ENCODE data around the gene XG.

The XG gene

DNA sequence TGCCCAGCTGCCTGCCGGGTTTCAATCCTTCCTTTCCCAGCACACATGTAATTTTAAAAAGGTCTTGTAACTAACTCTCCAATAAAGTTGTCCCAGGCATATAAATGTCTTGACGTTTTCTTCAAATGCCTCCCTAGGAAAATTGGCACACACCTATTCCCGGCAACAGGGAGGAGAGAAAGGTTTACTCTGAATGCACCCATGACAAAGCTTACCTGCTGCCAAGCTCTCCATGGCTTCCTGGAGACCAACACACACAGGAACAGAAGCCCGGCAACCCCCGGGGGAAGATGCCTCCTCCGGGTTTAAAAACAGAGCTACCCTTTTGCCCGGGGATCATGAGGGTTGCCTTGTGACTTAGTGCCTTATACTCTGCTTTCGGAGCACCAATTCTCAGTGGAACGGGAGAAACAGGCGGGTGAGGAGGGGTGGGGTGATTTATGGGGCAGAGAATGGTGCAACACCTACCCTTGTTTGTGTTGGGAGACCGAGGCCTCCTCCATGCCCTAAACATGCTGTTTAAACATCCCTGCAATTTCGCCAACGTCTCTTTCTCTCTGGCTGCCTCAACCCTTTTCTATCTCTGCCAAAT, 72.1 kb downstream of the XG start:
- no peak for DNase-seq

DNA sequence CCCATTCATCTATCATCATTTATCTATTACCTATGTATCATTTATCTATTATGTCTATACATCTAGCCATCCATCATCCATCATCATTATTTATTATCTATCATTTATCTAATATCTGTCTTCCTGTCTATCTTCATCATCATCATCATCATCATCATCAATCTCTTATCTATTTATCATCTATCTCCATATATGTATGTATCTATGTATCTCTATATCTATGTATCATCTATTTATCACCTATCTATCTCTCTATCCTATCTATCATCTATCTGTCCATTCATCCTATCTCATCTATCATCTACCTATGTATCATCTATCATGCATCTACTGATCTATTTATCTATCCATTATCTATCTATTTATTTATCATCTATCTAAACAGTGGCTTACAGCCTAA, 73.0 kb downstream of the XG start:
- DNase-seq = no peak

DNA sequence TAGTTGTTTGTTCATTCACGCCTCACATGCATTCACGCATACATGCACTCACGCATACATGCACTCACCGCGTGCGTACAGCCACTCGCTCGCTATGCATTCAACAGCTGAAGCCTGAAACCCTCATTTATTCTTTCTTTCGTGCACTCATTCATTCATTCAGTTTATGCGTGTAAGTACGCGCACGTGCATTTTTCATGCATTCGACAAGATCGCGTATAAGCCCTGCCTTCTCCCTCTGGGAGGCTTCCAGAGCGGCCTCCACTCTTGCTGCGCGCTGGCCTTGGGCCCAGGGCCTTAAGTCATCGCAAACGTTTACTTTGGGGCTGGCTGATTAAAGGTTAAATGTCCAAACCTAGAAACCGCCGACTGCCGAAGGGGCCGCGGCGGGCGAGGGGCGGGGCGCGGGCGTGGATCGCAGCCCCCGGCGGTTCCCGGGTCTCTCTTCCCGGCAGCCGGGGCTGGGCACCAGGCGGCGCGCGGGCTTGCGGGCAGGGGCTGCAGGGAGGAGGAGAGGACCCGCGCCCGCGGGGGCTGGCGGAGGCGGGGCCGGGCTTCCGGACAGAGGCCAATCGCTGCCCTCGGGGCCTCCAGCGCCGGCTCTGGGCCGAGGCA, 76.6 kb downstream of the XG start, which contains the start of gene GYG2:
TSS of gene GYG2 (plus strand) at position 587 of the 615 bp plus-strand sequence. CDS start 1,259 bp downstream, outside the sequence.
- no peak for DNase-seq

DNA sequence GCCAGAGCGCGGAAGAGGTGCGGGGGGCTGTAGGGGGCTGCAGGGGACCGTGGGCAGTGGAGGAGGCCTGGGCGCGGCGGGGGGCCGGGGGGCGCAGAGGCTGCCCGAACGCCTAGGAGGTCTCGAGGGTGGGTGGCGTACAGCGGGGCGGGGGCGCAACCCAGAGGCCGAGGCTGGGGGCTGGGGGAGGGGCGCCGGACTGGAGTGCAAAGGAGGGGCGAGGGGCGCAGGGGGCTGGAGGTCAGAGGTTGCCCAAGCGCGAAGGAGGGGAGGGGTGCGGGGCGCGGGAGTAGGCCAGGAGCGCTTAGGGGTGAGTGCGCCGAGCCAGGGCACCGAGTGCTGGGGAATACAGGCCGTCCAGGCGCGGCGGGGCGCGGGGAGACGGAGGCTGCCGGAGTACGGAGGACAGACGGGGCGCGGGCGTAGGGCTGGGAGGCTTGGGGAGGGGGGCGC, 77.1 kb downstream of the XG start:
- no peak for DNase-seq

DNA sequence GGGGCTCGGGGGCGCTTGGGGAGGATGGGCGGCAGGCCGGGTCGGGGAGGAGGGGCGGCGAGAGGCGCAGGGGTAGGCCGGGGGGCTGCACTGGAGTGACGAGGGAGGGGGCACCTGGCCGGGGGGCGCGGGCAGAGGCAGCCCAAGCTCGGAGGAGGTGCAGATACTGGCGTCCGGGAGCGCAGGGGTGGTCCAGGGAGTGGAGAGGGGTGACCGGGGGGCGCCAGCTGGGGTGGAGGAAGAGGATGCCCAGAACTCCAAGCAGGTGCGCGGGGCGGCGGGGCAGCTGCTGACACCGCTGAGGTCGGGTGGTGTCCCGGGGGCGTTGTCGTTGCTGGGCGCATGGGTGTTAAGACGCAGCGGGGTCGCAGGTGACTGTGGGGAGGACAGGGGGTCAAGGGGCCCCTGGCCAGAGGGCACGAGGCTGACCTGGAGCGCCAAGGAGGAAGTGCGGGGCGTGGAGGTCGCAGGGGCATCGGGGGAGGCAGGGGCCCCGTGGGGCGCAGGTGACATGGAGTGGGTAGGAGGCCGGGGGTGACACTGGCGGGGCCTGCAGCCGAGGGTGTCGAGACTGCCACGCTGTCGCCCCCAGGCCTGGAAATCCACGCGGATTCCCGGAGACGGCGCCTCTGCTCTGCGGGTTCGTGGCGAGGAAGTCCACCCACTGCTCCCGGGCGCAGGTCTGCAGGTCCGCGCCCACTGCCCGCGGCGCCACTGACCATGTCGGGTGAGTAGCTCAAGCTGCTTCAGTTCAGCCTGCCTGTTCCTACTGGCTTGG, 77.8 kb downstream of the XG start:
- DNase-seq = no peak

DNA sequence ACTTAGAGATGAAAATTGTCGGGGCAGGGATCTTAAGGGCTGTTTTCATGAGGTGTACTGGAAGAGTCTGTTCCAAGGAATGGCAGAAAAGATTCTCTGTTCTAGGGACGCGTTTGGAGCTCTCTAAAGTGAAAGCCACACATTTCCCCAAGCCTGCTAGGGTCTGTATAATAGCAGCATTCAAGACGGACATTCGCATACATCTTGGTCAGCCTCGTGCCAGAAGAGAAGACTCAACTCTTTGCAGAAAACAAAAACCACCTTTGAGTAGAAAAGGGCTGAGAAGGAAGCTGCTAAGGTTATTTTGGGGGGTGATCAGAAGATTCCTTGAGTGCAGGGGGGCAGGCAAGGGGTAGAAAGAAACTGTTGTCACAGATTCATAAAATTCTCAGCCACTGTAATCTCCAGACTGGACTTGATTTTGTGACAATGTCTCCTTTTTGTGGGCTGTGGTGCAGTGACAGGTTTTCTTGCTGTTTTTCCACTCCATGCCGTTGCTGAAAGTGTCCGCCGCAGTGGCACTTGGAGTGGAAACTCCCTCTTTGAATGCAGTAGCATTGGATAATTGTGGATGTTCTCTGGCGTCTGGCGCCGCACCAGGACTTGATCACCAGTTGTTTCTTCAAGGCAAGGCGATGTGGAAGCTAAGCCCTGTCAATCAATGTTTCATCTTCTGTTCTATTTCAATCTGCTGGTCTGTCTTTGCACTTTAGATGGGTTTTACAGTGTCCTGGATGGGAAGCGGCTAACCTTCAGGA, 79.8 kb downstream of the XG start:
- DNase-seq = no peak

DNA sequence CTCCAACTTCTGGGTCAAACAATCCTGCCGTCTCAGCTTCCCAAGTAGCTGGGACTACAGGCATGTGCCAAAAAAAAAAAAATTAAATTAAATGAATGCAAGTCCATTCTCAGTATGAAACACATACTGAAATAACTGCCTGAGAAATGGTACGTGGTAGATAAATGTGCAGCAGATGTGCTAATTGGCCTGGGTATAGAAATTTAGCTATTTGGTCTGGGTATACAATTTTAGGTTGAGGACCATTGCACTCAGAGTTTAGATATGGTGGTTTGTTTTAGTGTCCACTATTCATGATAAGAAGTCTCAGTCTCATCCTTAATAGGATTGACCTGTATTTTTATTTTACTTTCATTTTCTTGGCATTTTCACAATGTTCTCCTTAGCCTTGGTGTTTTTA, 86.1 kb downstream of the XG start:
- no peak for DNase-seq

DNA sequence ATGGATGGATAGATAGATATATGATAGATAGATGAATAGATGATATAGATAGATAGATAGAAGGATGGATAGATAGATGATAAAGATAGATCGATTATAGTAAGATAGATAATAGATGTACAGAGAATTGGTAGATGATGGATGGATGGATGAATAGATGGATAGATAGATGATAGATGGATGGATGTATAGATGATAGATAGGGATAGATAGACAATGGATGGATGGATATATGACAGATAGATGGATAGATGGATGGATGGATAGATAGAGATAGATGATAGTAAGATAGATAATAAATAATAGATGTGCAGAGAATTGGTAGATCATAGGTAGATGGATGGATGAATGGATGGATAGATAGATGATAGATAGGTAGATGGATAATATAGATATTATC, 89.1 kb downstream of the XG start:
- DNase-seq = no peak

DNA sequence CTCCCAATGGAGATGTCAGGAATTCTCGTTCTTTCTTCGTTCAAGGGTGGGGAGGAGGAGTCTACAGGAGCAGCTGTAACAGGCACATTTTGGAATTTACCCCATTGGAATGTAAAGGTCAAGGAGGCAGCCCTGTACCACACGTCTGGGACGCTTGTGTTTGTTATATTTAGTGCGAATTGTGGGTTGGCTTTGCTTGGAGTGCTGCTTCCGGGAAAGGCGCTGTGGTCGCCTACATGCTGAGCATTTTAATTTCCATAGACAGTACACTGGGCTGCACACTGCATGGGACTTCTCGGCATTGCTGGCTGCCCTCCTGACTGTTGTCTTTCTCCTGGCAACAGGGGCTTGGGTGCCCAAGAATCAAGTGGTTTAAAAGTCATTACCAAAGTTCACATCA, 89.7 kb downstream of the XG start:
- no peak for DNase-seq

DNA sequence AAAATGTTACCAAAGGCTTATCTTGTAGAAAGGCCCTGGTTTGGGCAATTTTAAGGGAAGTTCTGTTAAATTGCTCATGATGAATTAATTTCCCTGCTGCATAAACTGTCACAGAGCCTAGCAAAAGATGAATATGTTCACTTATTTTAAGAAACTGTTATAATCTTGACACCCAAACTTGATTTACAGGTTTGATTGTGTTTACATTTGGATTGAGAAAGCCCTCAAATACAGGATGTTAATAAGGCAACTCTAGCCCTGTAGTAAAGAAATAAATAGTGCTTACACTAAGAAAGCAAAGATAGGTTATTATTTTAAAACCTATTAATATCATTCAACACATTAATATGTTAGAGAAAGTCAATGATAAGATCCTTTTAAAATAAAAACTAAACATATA, 95.2 kb downstream of the XG start:
- DNase-seq = no peak

DNA sequence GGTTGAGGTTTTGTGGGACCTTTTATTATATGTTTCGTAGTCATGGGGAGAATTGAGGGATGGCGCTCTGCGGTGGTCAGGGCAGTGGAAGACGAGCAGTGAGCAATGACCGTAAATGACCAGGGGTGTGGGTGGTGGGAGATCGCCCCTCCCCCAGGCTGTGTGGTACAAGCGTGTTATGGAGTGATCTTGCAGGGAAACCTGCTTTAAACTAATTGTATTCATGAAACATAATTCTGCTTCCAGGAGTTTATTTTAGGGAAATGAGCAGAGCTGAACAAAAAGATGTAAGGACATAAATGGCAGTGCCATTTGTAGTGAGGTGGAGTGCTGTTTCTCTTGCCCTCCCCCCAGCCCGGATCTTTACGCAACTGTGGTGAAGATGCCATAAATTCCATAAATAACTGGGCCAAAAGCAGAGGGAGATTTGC, 97.0 kb downstream of the XG start:
- DNase-seq = no peak

DNA sequence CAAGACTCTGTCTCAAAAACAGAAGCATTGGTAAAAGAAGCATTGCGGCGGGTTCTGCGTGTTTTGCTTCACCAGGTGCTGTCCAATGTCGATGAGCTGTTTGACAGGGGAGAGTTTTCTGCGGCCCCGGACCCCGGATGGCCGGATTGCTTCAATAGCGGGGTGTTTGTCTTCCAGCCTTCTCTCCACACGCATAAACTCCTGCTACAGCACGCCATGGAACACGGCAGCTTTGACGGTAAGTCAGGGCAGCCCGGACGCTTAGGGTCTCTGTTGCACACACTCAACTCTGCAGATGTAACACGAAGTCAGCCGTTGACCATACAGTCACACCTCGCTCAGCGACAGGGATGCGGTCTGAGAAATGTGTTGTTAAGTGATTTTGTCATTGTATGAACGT, 103.1 kb downstream of the XG start:
- DNase-seq = no peak

DNA sequence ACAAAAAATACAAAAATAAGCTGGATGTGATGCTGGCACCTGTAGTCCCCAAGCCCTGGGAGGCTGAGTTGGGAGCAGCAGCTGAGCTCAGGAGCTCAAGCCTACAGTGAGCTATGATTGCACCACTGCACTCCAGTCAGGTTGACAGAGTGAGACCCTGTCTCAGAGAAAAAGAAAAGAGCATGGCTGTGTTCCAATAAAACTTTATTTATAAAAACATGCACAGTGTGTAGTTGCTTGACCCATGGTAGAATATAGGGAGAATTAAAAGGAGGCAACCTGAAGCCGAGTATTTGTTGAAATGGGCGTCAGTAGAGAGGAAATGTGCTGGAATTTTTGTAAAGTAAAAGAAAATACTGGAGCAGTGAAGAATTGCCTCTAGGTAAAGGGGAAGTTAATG, 103.9 kb downstream of the XG start:
- DNase-seq = no peak

DNA sequence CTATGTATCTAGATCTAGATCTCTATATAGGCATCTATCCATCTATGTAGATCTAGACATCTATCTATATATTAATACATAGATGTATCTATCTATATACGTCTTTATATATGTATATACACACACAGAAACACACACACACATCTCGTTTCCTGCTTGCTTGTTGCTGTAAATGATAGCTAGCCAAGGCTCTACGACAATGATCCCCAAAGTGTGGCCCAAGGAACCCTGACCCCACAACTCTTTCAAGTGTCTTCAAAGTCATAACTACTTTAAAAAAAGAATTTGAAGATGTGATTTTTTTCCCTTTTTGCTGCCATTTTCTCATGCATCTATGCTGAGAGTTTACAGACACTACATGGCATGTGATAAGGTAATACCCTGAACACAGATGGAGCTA, 105.7 kb downstream of the XG start:
- DNase-seq = no peak

DNA sequence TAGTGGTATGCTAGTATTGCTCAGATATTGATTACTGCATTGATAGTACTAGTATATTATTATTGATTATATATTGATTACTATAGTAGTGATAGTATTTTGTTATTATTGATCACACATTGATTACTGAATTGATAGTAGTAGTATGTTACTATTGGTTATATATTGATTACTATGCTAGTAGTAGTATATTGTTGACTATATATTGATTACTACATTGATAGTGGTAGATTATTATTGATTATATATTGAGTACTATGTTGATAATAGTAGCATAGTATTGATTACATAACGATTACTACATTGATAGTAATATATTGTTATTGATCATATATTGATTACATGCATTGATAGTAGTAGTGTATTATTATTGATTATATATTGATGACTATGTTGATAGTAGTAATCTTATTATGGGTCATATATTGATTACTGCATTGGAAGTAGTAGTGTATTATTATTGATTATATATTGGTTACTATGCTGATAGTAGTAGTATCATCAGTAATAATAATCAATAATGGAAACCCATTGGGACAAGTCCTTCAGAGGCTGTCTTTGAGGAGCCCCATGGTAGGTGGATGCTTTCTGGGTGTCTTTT, 107.5 kb downstream of the XG start:
- no peak for DNase-seq

DNA sequence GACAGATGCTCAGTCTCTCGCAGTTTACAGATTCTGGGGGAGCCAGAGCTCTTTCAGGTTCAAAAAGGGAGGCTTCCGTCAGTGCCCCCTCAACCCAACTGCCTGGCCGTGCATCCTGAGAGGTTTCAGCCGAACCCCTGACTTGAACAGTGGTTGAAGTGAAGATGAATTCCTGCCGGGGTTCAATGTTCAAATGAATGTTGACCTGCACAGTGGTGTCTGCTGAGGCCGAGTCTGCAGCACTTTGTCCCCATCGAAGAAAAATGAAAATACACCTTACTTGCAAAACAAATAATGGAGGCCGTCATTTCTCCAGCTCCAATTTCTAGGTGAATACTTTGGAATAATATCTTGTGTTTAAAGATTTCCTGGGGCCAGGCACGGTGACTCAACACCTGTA, 110.6 kb downstream of the XG start:
- DNase-seq = no peak

DNA sequence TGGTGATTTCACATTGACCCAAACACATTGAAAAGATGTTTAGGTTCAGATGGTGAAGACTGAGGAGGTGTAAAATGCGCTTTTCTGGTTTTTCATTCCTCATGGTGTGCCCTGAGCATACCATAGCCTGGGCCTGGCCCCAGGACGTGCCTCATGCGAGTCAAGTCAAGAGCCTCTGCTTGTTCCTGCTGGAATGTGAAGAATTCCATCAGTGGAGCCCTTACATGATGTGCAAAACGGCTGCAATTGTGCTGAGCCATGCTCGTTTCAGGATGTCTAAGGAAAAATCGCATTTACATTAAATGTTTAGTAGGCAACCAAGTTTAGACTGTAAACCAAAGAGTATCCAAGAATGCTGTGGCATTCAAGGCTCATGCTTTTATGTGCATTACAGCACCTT, 111.8 kb downstream of the XG start:
- DNase-seq = no peak
